Keratinocyte (primary cell): ENCODE results near the gene PRLR.

ENCODE experiments used
- EZH2 ChIP-seq: IDR thresholded peaks from one replicate; pipeline ENCODE4 v1.6.1; 2012; ENCODE audit warnings: inconsistent platforms, mild to moderate bottlenecking, low read length, moderate library complexity
- TF ChIP-seq, protein P1 (sequence below), 3 experiments: IDR thresholded peaks in 1 of 3; conservative IDR thresholded peaks in 1 of 3; optimal IDR thresholded peaks in 1 of 3; 2 replicates in 2 of 3; 3 replicates in 1 of 3; pipeline versions ENCODE3 to v1.5.1; 2011; ENCODE audit warnings: low read length in 3 of 3, mild to moderate bottlenecking in 3 of 3, moderate library complexity in 2 of 3, control low read depth in 1 of 3, inconsistent platforms in 1 of 3; ENCODE audit not compliant: insufficient read depth in 2 of 3; ENCODE audit errors: extremely low read depth in 1 of 3

DNA sequence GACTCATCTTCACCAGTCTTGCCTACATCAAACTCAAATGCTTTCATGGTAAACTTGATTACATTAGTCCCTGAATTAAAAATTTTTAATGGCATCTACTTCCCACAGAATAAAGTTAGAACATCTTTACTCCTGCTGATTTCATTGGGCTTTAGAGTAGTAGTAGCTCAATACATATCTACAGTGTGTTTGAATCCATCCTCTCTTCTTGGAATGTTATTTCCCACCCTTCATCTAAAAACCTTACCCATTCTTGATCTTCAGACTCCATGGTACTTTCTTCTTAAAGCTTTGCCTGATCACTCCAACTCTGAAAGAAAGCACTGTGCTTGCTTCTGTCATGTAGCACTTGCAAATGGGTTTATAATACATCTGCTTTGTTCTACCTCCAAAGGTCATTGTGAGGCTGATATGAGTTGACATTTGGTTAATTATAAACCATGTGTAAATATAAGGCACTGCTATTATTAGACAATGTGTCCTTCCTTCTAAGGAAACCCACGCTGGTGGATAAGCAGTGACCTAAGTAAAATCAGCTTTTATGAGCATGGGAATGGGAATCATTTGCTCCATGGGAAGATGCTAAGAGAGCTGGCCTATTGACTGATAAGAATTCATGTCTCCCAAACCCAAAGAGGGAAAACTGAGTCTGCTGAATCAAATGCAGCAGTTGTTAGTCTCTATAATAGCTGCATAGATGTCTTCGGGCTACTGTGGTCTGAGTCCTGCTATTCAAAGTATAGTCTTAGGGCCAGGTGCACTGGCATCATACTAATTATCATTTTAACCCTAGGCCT, 7.5 kb upstream of the PRLR start:
- TF ChIP-seq, protein P1, sequence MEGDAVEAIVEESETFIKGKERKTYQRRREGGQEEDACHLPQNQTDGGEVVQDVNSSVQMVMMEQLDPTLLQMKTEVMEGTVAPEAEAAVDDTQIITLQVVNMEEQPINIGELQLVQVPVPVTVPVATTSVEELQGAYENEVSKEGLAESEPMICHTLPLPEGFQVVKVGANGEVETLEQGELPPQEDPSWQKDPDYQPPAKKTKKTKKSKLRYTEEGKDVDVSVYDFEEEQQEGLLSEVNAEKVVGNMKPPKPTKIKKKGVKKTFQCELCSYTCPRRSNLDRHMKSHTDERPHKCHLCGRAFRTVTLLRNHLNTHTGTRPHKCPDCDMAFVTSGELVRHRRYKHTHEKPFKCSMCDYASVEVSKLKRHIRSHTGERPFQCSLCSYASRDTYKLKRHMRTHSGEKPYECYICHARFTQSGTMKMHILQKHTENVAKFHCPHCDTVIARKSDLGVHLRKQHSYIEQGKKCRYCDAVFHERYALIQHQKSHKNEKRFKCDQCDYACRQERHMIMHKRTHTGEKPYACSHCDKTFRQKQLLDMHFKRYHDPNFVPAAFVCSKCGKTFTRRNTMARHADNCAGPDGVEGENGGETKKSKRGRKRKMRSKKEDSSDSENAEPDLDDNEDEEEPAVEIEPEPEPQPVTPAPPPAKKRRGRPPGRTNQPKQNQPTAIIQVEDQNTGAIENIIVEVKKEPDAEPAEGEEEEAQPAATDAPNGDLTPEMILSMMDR (optimal IDR thresholded peaks at IDR 0.05 in 1 of 3, IDR thresholded peaks at IDR 0.05 in 1 of 3, conservative IDR thresholded peaks at IDR 0.05 in 1 of 3; ENCODE audit: extremely low read depth in 1 of 3, insufficient read depth in 2 of 3, low read length in 3 of 3) = no peak
- no peak for TF ChIP-seq EZH2
